Nephron (organoid): ENCODE results near the gene PEPD.
"Not testable (repeated sequence)": the region's sequence is repeated elsewhere in the genome, so short reads cannot be mapped to it uniquely, and the experiment has no call there.

ENCODE experiments used
- H3K27ac Mint-ChIP-seq, 3 experiments: 2 replicates each; pipeline ENCODE4 v1.8.0; 2020; ENCODE audit warnings: mixed read lengths in 3 of 3, mild to moderate bottlenecking in 2 of 3, moderate library complexity in 1 of 3
- H3K27me3 Mint-ChIP-seq: 2 replicates; pipeline ENCODE4 v1.8.0; 2021; ENCODE audit warnings: low read depth, mild to moderate bottlenecking, moderate library complexity, mixed read lengths
- H3K36me3 Mint-ChIP-seq: 2 replicates; pipeline ENCODE4 v1.8.0; 2020; ENCODE audit warnings: low read depth, mixed read lengths
- H3K4me1 Mint-ChIP-seq: 2 replicates; pipeline ENCODE4 v1.8.0; 2020; ENCODE audit warnings: mixed read lengths
- H3K4me3 Mint-ChIP-seq, 3 experiments: 2 replicates each; pipeline ENCODE4 v1.8.0; 2020; ENCODE audit warnings: mild to moderate bottlenecking in 3 of 3, mixed read lengths in 3 of 3, moderate library complexity in 2 of 3
- H3K9me3 Mint-ChIP-seq: 2 replicates; pipeline ENCODE4 v1.8.0; 2020; ENCODE audit warnings: mixed read lengths
- TF ChIP-seq, protein P1 (sequence below), 3 experiments: fragments of 200-600 bp; sonication (generic); IDR thresholded peaks; one replicate each; pipeline ENCODE4 v1.5.0; 2021; ENCODE audit warnings: antibody characterized with exemption in 3 of 3; ENCODE audit not compliant: unreplicated experiment in 3 of 3

Gene PEPD

GRCh38 chr19:33521480-33522370 is at the start of gene PEPD:
TSS of gene PEPD (minus strand) at chr19:33521791. CDS start at chr19:33521760, 31 bp downstream.
- peak within 1 kb of the TSS; percentile 26 to 76 (median 61) for H3K27ac Mint-ChIP-seq
- peaks cover 16% of the 10 kb centered on the region for H3K4me1 Mint-ChIP-seq
- TF ChIP-seq, protein P1, sequence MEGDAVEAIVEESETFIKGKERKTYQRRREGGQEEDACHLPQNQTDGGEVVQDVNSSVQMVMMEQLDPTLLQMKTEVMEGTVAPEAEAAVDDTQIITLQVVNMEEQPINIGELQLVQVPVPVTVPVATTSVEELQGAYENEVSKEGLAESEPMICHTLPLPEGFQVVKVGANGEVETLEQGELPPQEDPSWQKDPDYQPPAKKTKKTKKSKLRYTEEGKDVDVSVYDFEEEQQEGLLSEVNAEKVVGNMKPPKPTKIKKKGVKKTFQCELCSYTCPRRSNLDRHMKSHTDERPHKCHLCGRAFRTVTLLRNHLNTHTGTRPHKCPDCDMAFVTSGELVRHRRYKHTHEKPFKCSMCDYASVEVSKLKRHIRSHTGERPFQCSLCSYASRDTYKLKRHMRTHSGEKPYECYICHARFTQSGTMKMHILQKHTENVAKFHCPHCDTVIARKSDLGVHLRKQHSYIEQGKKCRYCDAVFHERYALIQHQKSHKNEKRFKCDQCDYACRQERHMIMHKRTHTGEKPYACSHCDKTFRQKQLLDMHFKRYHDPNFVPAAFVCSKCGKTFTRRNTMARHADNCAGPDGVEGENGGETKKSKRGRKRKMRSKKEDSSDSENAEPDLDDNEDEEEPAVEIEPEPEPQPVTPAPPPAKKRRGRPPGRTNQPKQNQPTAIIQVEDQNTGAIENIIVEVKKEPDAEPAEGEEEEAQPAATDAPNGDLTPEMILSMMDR (IDR thresholded peaks at IDR 0.05; ENCODE audit: unreplicated experiment in 3 of 3) = no peak
- H3K27me3 Mint-ChIP-seq = peaks cover 12% of the 10 kb centered on the region
- peak within 1 kb of the TSS; percentile 90 to 95 (median 91) for H3K4me3 Mint-ChIP-seq
- no peaks in the 10 kb centered on the region for H3K9me3 Mint-ChIP-seq
- no peaks in the 10 kb centered on the region for H3K36me3 Mint-ChIP-seq

GRCh38 chr19:33569821-33570220 is 48.2 kb upstream of the PEPD start:
- TF ChIP-seq, protein P1 (IDR thresholded peaks at IDR 0.05; ENCODE audit: unreplicated experiment in 3 of 3) = no peak
- H3K36me3 Mint-ChIP-seq = no peaks in the 10 kb centered on the region
- H3K4me1 Mint-ChIP-seq = peaks cover 4% of the 10 kb centered on the region
- H3K27ac Mint-ChIP-seq = no peak overlapping the region
- peaks cover 58% of the 10 kb centered on the region for H3K27me3 Mint-ChIP-seq
- H3K4me3 Mint-ChIP-seq = no peak overlapping the region
- H3K9me3 Mint-ChIP-seq = peaks cover 18% of the 10 kb centered on the region

DNA sequence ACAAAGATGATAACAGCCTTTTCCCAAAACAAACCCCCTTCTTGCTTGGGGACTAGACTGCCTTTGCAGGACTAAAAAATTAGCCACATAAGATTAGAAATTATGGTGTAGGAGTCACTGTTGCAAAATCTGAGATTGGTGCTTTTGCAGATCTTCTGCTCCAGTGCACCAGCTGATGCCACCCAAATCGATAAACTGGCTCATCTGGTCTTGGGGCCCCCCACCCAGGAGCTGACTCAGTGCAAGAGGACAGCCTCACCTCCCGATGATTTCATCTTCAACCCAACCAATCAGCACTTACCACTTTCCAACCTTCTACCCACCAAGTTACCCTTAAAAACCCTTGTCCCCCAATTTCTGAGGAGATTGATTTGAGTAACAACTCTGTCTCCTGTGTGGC is 47.1 kb upstream of the PEPD start:
- Mint-ChIP-seq H3K9me3 (peaks cover 9% of the 10 kb centered on the region), H3K4me3 (no peak overlapping the region), H3K4me1 (peaks cover 4% of the 10 kb centered on the region), H3K27me3 (peaks cover 56% of the 10 kb centered on the region), H3K27ac (no peak overlapping the region), H3K36me3 (no peaks in the 10 kb centered on the region)
- TF ChIP-seq, protein P1 (IDR thresholded peaks at IDR 0.05; ENCODE audit: unreplicated experiment in 3 of 3) = no peak

DNA sequence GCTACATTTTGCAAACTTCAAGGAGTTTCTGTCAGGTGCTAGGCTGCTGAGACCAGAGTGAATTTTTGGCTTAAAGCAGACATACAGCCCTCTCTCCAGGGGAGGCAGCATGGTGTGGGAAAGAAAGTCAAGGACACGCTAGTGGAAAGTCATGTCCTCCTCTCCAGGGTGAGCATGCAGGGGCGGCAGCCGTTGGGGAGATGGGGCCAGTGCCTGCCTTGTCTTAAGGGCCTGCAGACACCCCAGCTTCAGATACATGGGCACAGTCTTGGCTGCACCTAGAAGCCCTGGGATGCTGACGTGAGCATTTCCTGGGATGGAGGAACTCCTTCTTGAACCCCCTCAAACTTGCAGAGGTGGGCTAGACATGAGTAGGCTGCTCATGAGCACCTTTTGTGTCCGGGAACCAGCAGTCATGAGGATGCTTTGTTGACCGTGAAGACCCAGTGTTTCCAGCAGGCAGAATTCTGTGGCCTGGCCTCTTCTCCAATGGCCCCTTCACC is 43.3 kb upstream of the PEPD start:
- Mint-ChIP-seq H3K27me3 (peaks cover 39% of the 10 kb centered on the region), H3K4me3 (no peak overlapping the region), H3K36me3 (no peaks in the 10 kb centered on the region), H3K9me3 (no peaks in the 10 kb centered on the region), H3K4me1 (peaks cover 3% of the 10 kb centered on the region), H3K27ac (no peak overlapping the region)
- TF ChIP-seq, protein P1 (IDR thresholded peaks at IDR 0.05; ENCODE audit: unreplicated experiment in 3 of 3) = no peak

DNA sequence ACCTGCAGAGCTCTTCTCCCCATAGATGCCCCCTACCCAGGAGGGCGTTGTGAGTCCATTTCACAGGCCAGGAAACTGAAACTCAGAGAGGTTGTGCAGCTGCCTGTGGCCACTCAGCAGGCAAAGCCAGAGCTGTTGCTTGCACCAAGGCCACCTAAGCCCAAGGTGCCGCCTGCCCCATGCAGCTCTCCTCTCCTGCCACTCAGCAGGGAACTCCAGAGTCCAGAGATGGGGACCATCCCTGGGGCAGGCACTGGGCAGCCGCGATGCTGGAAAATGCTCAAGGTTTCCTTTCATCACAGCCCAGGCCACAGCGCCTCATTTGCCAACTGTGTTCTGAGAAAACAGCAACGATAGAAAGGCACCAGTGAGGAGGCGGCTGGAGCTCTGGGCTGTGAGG is 41.0 kb upstream of the PEPD start:
- H3K27ac Mint-ChIP-seq = no peak overlapping the region
- H3K4me1 Mint-ChIP-seq = peaks cover 11% of the 10 kb centered on the region
- no peaks in the 10 kb centered on the region for H3K36me3 Mint-ChIP-seq
- H3K4me3 Mint-ChIP-seq = no peak overlapping the region
- TF ChIP-seq, protein P1 (IDR thresholded peaks at IDR 0.05; ENCODE audit: unreplicated experiment in 3 of 3) = no peak
- H3K27me3 Mint-ChIP-seq = peaks cover 43% of the 10 kb centered on the region
- no peaks in the 10 kb centered on the region for H3K9me3 Mint-ChIP-seq

GRCh38 chr19:33561666-33562065 is 40.1 kb upstream of the PEPD start:
- H3K27me3 Mint-ChIP-seq = peaks cover 44% of the 10 kb centered on the region
- not testable (repeated sequence) for H3K27ac Mint-ChIP-seq, H3K9me3 Mint-ChIP-seq, H3K36me3 Mint-ChIP-seq, H3K4me3 Mint-ChIP-seq
- peaks cover 16% of the 10 kb centered on the region for H3K4me1 Mint-ChIP-seq
